Type B pancreatic cell (in vitro differentiated cells): ENCODE measurements around the gene EXOG. TPM values are rescaled to one million over a fixed set of nuclear protein-coding genes. Genes with fewer than 3 reads are reported as not detected.
A peak's percentile ranks its signal among the peaks of the same experiment; 100 is the strongest.

Experiments used
- DNase-seq: peaks from one replicate; pipeline ENCODE4 v3.0.0; 2021; ENCODE audit warnings: mixed read lengths; ENCODE audit not compliant: unreplicated experiment; ENCODE audit errors: extremely low spot score
- H3K27ac Mint-ChIP-seq: 2 replicates; pipeline ENCODE4 v1.8.0; 2021; ENCODE audit warnings: mild to moderate bottlenecking, mixed read lengths
- H3K27me3 Mint-ChIP-seq: 2 replicates; pipeline ENCODE4 v1.8.0; 2021; ENCODE audit warnings: mixed read lengths
- H3K36me3 Mint-ChIP-seq: 2 replicates; pipeline ENCODE4 v1.8.0; 2021; ENCODE audit warnings: mixed read lengths
- H3K4me1 Mint-ChIP-seq: one replicate; pipeline ENCODE4 v1.8.0; 2021; ENCODE audit warnings: mixed read lengths; ENCODE audit not compliant: unreplicated experiment
- H3K4me3 Mint-ChIP-seq: 2 replicates; pipeline ENCODE4 v1.8.0; 2021; ENCODE audit warnings: mild to moderate bottlenecking, mixed read lengths
- H3K9me3 Mint-ChIP-seq: 2 replicates; pipeline ENCODE4 v1.8.0; 2021; ENCODE audit warnings: mixed read lengths
- total RNA-seq: library from RNA; stranded (reverse); gene quantifications from 2 replicates; pipeline ENCODE4 v1.2.1, GENCODE V29; 2021; ENCODE audit warnings: low replicate concordance
- TF ChIP-seq, protein P1 (sequence below): fragments of 200-600 bp; sonication (generic); conservative IDR thresholded peaks from 2 replicates; pipeline ENCODE4 v1.5.0; 2021; ENCODE audit warnings: antibody characterized with exemption, mild to moderate bottlenecking

Gene EXOG
- total RNA-seq, 1 donor from 2014 or later: 16.8 TPM

DNA sequence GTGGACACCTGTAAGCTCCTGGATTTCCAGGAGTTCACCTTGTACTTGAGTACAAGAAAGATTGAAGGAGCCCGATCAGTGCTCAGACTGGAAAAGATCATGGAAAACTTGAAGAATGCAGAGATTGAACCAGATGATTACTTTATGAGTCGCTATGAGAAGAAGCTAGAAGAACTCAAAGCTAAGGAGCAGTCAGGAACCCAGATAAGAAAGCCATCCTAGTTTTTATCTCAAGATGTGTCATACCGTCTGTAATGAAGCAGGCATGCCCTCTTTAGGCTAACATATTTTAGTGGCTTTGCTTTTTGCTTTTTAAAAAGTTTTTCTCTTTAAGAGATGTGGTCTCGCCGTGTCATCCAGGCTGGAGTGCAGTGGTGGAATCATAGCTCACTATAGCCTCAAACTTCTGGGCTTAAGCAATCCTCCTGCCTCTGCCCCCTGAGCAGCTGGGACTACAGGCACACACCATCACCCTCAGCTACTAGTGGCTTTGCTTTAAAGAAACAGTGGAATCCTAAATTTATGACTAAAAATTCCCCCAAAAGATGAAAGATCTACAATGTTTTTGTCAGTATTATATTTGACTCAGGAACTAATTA, 28.1 kb downstream of the EXOG start:
- Mint-ChIP-seq H3K4me1 (peaks cover 6% of the 10 kb centered on the region), H3K9me3 (no peaks in the 10 kb centered on the region), H3K27me3 (no peaks in the 10 kb centered on the region), H3K27ac (no peak overlapping the region), H3K36me3 (peaks cover 11% of the 10 kb centered on the region), H3K4me3 (no peak overlapping the region)
- TF ChIP-seq, protein P1, sequence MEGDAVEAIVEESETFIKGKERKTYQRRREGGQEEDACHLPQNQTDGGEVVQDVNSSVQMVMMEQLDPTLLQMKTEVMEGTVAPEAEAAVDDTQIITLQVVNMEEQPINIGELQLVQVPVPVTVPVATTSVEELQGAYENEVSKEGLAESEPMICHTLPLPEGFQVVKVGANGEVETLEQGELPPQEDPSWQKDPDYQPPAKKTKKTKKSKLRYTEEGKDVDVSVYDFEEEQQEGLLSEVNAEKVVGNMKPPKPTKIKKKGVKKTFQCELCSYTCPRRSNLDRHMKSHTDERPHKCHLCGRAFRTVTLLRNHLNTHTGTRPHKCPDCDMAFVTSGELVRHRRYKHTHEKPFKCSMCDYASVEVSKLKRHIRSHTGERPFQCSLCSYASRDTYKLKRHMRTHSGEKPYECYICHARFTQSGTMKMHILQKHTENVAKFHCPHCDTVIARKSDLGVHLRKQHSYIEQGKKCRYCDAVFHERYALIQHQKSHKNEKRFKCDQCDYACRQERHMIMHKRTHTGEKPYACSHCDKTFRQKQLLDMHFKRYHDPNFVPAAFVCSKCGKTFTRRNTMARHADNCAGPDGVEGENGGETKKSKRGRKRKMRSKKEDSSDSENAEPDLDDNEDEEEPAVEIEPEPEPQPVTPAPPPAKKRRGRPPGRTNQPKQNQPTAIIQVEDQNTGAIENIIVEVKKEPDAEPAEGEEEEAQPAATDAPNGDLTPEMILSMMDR: no peak
- DNase-seq: no peak

DNA sequence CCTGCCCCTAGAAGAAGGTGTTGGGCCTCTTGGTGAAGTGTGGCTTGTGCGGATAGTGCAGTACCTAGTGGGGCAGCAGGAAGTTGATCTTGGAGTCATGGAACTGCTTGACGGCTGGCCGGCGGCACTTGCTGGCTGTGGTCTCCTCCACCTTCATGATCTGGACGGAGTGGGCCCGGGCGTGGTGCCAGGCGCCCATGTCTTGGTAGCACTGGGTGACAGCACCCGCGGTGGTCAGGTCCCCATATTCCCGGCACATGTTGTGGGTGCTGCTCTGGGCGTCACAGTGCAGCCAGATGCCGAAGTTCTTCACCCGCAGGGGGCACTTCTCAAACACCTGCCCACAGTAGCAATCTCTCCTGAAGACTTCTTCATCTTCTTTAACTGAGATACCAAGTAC, 30.7 kb downstream of the EXOG start:
- H3K4me3 Mint-ChIP-seq: no peak overlapping the region
- H3K36me3 Mint-ChIP-seq: peaks cover 11% of the 10 kb centered on the region
- DNase-seq: no peak
- no peaks in the 10 kb centered on the region for H3K27me3 Mint-ChIP-seq
- TF ChIP-seq, protein P1: no peak
- H3K4me1 Mint-ChIP-seq: no peaks in the 10 kb centered on the region
- H3K27ac Mint-ChIP-seq: no peak overlapping the region
- no peaks in the 10 kb centered on the region for H3K9me3 Mint-ChIP-seq

DNA sequence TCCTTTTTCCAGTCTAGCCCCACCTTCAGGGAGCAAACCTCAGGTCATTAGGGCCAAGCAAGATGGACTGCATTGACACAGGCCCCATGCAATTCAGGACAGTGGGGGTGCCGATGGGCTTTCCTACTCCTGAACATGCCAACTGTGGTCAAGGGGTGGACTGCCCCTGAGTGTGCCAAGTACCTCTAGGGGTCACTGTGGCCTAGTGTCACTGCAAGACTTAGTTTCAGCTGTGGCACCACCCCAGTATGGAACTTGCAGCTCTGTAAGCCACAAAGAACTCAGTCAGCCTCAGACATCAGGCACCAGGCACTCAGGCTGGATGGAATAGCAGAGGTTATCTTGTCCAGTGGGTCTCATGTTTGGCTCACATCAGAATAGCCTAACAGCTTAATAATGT, 32.3 kb downstream of the EXOG start:
- H3K27ac Mint-ChIP-seq: no peak overlapping the region
- peaks cover 11% of the 10 kb centered on the region for H3K36me3 Mint-ChIP-seq
- no peaks in the 10 kb centered on the region for H3K27me3 Mint-ChIP-seq
- TF ChIP-seq, protein P1: peak; percentile 21
- H3K4me1 Mint-ChIP-seq: no peaks in the 10 kb centered on the region
- no peaks in the 10 kb centered on the region for H3K9me3 Mint-ChIP-seq
- DNase-seq: no peak
- H3K4me3 Mint-ChIP-seq: no peak overlapping the region

DNA sequence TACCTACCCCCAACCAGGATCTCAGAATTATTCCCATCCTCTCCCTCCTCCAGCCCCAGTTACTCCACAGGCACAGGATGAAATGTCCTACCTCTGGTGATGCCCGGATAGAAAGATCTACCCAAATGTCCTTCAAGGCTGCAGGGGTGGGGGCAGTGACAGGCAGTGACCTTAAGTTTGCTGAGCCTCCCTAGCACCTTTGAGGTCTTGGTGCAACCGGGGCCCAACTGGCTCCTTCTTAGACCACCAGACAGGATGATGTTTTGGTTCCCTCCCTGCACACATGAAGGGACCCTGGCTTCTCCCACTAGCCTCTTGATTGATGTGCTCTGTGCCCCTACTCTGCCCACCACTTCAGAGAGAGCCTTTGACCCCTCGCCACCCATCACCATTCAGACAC, 36.4 kb downstream of the EXOG start:
- no peaks in the 10 kb centered on the region for H3K27me3 Mint-ChIP-seq
- H3K4me3 Mint-ChIP-seq: no peak overlapping the region
- peaks cover 13% of the 10 kb centered on the region for H3K36me3 Mint-ChIP-seq
- no peak for DNase-seq
- no peaks in the 10 kb centered on the region for H3K4me1 Mint-ChIP-seq
- TF ChIP-seq, protein P1: no peak
- no peaks in the 10 kb centered on the region for H3K9me3 Mint-ChIP-seq
- H3K27ac Mint-ChIP-seq: no peak overlapping the region

DNA sequence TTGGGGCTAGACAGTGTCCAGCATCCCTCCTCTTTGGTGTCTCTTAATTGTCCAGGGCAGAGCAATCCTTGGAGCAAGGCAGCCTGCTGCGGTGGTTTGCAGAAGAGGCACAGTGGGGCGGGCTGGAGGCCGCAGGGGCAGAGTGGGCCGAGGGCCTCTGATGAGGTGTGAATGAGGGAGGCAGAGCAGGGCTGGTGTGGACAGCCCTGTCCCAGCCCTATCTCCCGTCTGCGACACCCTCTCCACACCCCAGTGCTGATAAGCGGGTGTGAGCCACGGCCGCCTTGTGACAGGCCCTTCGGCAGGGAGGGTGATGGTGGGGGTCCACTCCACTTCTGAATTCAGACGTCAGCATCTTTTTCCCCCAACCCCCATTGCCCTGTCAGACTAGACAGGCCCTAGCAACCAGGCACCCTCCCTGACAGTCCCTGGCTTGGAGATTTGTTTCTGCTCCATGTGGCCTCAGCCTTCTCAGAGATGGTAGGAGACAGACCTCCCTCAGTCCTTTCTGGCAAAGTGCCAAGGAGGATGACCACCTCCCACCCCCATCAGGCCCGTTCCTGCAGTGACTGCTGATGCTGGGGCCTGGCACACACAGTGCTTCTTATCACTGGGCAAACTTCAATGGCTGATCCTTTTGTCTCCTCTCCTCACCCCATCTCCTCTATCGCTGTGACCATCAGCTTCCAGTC, 37.3 kb downstream of the EXOG start:
- DNase-seq: no peak
- Mint-ChIP-seq H3K27ac (no peak overlapping the region), H3K27me3 (no peaks in the 10 kb centered on the region)

More for the DNA sequence above, 37.3 kb downstream of the EXOG start:
- H3K9me3 Mint-ChIP-seq: no peaks in the 10 kb centered on the region
- no peaks in the 10 kb centered on the region for H3K4me1 Mint-ChIP-seq
- no peak overlapping the region for H3K4me3 Mint-ChIP-seq
- TF ChIP-seq, protein P1: no peak
- peaks cover 9% of the 10 kb centered on the region for H3K36me3 Mint-ChIP-seq
